HG03280 (cell line): ENCODE measurements around the gene NXPH3.

Experiments used
- ATAC-seq: cut with Tn5 transposase; IDR thresholded peaks from one replicate; pipeline ENCODE4 v1.9.1; 2021; ENCODE audit warnings: mild to moderate bottlenecking, moderate library complexity; ENCODE audit not compliant: unreplicated experiment

The NXPH3 gene

DNA sequence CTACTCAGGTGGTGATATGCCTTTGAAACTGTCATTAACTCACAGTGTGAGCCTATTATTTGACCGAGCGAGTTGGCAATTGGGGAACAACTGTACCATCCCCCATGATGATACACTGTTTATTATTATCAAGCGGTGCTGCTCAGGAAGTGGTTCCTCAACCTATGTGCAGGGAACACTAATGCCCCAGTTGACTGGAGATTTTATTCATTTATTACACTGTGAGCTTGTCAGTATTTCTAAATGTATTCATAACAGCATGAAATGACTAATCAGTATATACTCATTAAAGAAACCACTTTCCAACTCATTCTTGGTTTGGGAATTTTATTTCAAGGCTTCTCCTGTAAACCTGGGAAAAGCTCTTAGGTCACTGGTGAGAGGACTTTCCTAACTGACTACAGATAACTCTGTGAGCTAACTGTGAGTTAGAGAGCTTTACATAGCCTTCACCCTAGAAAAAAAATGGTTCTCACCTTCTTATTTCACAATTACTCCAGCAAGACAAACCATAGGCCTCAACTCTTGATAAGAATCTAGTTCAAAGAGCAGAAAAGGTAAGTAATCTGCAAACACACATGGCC lies 42.4 kb downstream of the NXPH3 start:
- ATAC-seq = no peak

DNA sequence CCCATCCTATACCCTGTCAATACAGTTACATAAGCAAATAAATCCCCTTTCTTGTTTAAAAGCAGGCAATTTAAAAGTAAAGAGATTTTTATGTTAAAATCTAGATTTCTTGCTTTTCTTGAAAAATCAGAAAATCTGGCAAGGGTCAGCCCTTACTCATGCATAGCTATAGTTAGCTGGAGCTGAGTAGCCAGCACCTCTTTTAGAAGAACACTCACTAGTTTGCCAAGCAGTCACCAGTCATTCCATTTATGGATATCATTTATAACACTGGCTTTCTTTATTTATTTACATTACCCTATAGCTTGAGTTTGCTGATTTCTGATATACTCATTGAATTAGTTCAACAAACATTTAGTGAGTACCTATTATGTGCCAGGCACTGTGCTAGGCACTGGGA lies 45.7 kb downstream of the NXPH3 start:
- ATAC-seq = no peak

DNA sequence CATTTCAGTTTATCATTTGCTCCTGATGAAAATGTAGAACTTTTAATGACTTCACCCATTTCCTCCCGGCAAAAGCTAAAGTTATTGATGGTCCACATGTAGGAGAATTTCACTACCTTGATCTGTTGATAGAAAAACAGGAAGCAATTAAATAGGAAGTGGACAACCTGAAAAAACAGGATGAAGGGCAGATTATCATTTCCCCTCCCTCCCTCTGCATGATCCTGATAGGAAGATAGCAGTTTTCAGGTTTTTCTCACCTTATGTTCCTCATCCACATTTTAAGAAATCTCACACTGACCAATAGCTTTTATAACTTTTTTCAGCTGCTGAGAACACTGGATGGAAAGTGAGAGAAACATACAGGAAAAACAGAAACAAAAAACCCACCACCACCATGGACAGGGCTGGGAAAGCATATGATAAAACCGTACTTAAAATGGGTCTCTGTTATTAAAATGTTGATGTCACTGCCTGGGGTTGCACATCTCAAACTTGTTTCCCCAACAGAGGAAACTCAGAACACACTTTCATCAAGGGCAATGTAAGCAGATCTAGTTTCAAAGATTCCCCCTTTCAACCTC lies 46.4 kb downstream of the NXPH3 start:
- no peak for ATAC-seq

DNA sequence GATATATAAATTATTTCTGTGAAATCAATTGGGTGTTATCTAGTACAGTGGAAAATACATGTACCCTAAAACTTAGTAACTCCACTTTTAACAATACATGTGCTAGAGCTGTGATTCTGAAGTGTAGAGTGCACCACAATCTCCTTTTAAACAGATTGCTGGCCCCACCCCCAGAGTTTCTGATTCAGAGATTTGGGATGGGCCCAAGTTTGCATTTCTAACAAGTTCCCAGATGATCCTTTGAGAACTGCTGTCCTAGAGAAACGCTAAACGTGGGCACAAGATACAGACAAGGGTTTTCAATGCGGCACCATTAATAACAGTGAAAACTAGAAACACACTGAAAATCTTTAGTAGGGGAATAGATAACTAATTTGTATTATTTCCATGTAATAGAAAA lies 49.2 kb downstream of the NXPH3 start:
- no peak for ATAC-seq

DNA sequence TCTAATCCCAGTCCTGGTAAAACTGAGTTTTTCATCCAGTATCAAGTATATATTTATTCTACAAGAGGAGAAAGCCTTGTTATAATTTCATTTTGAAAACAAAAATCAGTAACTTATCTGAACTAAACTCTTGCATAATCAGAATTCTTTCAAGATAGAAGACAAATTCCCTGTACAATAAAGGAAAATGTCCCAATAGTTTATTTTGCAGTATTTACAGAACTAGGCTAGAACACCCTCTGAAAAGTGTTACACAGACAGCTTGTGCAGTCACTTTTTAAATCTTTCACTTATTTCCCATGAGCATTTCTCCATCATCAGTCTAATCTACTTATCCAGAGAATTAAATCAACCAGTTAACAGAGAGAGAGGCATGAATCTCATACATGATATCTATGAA lies 53.8 kb downstream of the NXPH3 start:
- no peak for ATAC-seq

DNA sequence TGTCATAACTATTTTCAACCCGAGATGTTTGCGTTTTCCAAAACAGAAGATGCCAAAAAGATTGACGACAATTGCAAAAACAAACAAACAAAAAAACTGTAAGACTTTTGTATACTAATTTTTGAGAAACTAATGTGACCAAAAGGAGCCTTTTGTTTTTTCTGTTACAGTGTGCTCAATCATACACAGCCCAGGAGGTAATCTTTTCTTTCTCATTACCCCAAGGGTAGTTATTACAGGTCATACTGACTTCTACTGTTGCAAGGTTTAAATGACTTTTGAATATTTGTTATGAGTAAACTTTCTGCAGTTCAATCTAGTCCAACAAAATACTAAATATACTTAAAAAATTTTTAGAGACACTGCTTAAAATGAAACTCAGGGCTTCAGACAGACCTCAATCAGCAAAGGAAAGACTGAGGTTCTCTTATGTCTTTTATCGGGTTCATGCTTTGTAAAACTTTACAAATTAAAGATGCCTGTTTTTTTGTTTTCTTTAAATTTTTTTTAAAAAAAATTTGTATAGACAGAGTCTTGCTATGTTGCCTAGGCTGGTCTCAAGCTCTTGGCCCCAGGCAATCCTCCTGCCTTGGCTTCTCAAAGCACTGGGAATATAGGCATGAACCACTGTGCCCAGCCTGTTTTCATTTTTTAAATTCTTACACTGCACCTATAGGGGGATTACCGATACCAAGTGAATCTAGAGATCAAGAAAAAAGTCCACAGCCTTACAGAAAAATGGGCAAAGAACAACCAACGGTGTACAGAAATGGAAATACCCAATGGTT lies 54.6 kb downstream of the NXPH3 start:
- ATAC-seq = no peak

DNA sequence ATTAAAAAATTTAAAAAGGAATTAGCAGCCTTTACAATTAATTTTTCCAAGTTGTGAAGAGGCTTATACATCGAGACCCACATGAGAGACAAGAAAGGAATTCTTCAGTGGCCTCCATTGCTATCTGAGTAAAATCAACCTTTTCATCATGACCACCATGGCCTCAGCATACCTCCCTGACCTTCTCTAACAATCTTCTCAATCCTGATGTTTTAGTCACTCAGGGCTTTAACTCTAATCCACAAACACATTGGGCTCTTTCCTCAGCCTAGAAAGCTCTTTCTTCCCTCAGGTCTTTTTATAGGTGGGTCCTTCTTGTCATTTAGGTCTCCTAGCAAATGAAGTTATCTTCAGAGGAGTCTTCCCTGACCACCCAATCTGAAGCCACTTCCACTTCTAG lies 55.8 kb downstream of the NXPH3 start:
- no peak for ATAC-seq
